ENCODE results near the gene CELSR1. TPM values are rescaled to one million over a fixed set of nuclear protein-coding genes. Genes with fewer than 3 reads are reported as not detected.

CELSR1 gene
- total RNA-seq, 2 experiments from 2014 or later: 0.31 to 0.33 TPM

DNA sequence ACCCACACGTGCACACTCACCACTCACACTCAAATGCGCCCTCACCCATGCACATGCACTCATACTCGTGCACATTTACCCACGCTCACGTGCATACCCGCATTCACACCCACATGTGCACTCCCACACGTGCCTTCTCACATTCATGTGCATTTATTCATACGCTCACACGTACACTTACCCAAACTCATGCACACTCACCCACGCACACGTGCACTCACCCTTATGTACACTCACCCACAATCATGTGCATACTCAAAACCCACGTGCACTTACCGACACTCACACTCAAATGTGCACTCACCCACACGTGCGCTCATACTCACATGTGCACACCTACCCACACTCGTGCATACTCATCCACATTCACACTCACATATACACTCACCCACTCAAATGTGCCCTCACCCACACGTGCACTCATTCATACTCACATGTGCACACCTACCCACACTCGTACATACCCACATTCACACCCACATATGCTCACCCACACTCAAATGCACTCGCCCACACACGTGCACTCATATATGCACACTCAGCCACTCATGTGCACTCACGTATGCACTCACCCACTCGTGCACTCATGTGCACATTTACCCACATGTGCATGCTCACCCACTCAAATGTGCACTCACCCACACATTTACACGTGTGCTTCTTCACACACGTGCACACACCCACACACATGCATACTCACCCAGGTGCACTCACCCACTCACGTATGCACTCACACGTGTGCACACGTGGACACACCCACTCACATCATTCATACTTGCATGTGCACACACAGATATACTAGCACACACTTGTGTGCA lies 117.5 kb downstream of the CELSR1 start:
- POLR2A ChIA-PET: no interaction called here
- H3K9me3 Mint-ChIP-seq: no peaks in the 10 kb centered on the region
- H3K4me1 Mint-ChIP-seq: no peaks in the 10 kb centered on the region
- DNase-seq (no peak), ATAC-seq (ENCODE audit: low read depth) (no peak)
- H3K27me3 Mint-ChIP-seq: no peaks in the 10 kb centered on the region
- H3K36me3 Mint-ChIP-seq: no peaks in the 10 kb centered on the region
- H3K4me3 Mint-ChIP-seq: no peak overlapping the region
- H3K27ac Mint-ChIP-seq: no peak overlapping the region

- ATAC-seq (ENCODE audit: low read depth) (no peak), DNase-seq (no peak)
- POLR2A ChIA-PET: no interaction called here
- no peak overlapping the region for H3K27ac Mint-ChIP-seq
- no peaks in the 10 kb centered on the region for H3K9me3 Mint-ChIP-seq
- H3K27me3 Mint-ChIP-seq: no peaks in the 10 kb centered on the region
- H3K4me3 Mint-ChIP-seq: no peak overlapping the region
- no peaks in the 10 kb centered on the region for H3K4me1 Mint-ChIP-seq
- H3K36me3 Mint-ChIP-seq: no peaks in the 10 kb centered on the region
These were observed 118.6 kb downstream of the CELSR1 start for GRCh38 chr22:46418827-46419226.

DNA sequence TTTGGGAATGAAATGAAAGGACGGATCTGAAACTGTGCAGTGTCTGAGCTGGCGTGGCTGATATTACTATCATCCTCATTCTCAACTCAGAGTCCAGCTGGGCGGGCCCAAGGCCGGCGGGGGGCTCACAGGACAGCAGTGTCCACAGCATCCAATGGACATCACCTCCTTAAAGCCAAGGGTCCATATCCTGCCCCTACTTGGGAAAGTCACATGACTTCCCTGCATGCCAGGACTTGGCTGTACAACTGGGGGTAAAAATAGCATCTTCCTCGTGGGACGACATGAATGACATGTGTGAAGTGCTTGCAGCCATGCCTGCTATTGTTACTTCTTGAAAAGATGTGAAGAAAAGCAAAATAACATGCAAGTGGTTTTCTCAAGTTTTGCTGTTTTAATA lies 119.7 kb downstream of the CELSR1 start:
- Mint-ChIP-seq H3K27me3 (no peaks in the 10 kb centered on the region), H3K9me3 (no peaks in the 10 kb centered on the region), H3K36me3 (no peaks in the 10 kb centered on the region), H3K27ac (no peak overlapping the region), H3K4me1 (no peaks in the 10 kb centered on the region), H3K4me3 (no peak overlapping the region)
- POLR2A ChIA-PET: no interaction called here
- ATAC-seq (ENCODE audit: low read depth) (no peak), DNase-seq (no peak)

GRCh38 chr22:46416891-46417580 lies 120.4 kb downstream of the CELSR1 start:
- H3K4me3 Mint-ChIP-seq: no peak overlapping the region
- ATAC-seq (ENCODE audit: low read depth) (no peak), DNase-seq (no peak)
- H3K27ac Mint-ChIP-seq: no peak overlapping the region
- H3K27me3 Mint-ChIP-seq: no peaks in the 10 kb centered on the region
- H3K36me3 Mint-ChIP-seq: no peaks in the 10 kb centered on the region
- POLR2A ChIA-PET: no interaction called here
- no peaks in the 10 kb centered on the region for H3K4me1 Mint-ChIP-seq
- no peaks in the 10 kb centered on the region for H3K9me3 Mint-ChIP-seq

- H3K4me3 Mint-ChIP-seq: no peak overlapping the region
- no peak overlapping the region for H3K27ac Mint-ChIP-seq
- no peaks in the 10 kb centered on the region for H3K4me1 Mint-ChIP-seq
- no peaks in the 10 kb centered on the region for H3K27me3 Mint-ChIP-seq
- H3K9me3 Mint-ChIP-seq: no peaks in the 10 kb centered on the region
- ATAC-seq (ENCODE audit: low read depth) (no peak), DNase-seq (no peak)
- POLR2A ChIA-PET: no interaction called here
- no peaks in the 10 kb centered on the region for H3K36me3 Mint-ChIP-seq
These were observed 120.9 kb downstream of the CELSR1 start for GRCh38 chr22:46416520-46416871.

GRCh38 chr22:46415776-46416519 lies 121.5 kb downstream of the CELSR1 start:
- Mint-ChIP-seq H3K4me1 (no peaks in the 10 kb centered on the region), H3K27ac (no peak overlapping the region), H3K36me3 (no peaks in the 10 kb centered on the region), H3K9me3 (no peaks in the 10 kb centered on the region), H3K27me3 (no peaks in the 10 kb centered on the region), H3K4me3 (no peak overlapping the region)
- ATAC-seq (ENCODE audit: low read depth) (no peak), DNase-seq (no peak)
- POLR2A ChIA-PET: no interaction called here

DNA sequence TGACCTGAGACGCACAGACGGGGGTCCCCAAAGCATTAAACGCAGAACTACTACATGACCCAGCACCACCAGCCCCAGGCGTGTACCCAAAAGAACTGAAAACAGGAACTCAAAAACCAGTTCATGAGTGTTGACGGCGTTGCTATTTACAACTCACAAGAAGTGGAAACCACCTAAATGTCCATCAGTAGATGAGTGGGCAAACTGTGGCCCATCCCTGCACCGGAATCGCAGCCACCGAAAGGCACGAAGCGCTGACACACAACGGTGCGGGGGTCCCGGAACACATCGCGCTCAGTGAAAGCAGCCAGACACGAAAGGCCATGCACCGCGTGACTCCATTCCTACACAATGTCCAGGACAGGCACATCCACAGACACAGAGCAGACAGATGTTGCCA lies 122.7 kb downstream of the CELSR1 start:
- Mint-ChIP-seq H3K4me3 (no peak overlapping the region), H3K4me1 (no peaks in the 10 kb centered on the region), H3K36me3 (no peaks in the 10 kb centered on the region), H3K9me3 (no peaks in the 10 kb centered on the region), H3K27ac (no peak overlapping the region), H3K27me3 (no peaks in the 10 kb centered on the region)
- no peak for DNase-seq
- no peak for ATAC-seq (ENCODE audit: low read depth)
- POLR2A ChIA-PET: no interaction called here

GRCh38 chr22:46413725-46414379 lies 123.6 kb downstream of the CELSR1 start:
- Mint-ChIP-seq H3K9me3 (no peaks in the 10 kb centered on the region), H3K36me3 (no peaks in the 10 kb centered on the region), H3K27me3 (no peaks in the 10 kb centered on the region), H3K4me3 (no peak overlapping the region), H3K27ac (no peak overlapping the region), H3K4me1 (no peaks in the 10 kb centered on the region)
- DNase-seq (no peak), ATAC-seq (ENCODE audit: low read depth) (no peak)
- POLR2A ChIA-PET: no interaction called here

DNA sequence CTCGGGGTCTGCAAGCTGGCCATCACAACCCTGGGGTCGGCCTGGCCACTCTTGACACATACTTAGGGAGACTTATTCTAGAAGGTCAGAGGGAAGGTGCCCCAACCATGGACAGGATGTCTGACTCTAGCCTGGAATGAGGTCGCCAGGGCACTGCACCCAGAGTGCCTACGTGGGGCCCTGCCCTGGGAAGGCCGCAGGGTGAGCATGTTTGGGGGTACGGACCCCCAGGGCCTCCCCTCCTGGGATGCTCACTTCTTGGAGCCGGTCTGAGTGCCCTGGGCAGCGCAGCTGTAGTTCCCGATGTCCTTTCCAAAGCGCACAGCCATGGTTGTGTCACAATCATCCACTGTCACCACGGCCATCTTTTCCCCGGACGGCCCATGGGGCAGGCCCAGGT lies 126.1 kb downstream of the CELSR1 start:
- no peaks in the 10 kb centered on the region for H3K36me3 Mint-ChIP-seq
- H3K27ac Mint-ChIP-seq: no peak overlapping the region
- H3K4me3 Mint-ChIP-seq: no peak overlapping the region
- ATAC-seq (ENCODE audit: low read depth) (no peak), DNase-seq (no peak)
- H3K9me3 Mint-ChIP-seq: no peaks in the 10 kb centered on the region
- POLR2A ChIA-PET: no interaction called here
- H3K4me1 Mint-ChIP-seq: no peaks in the 10 kb centered on the region
- H3K27me3 Mint-ChIP-seq: no peaks in the 10 kb centered on the region

- Mint-ChIP-seq H3K4me1 (no peaks in the 10 kb centered on the region), H3K36me3 (no peaks in the 10 kb centered on the region), H3K27ac (no peak overlapping the region), H3K9me3 (no peaks in the 10 kb centered on the region), H3K4me3 (no peak overlapping the region), H3K27me3 (no peaks in the 10 kb centered on the region)
- POLR2A ChIA-PET: no interaction called here
- ATAC-seq (ENCODE audit: low read depth): no peak
- no peak for DNase-seq
These were observed 127.1 kb downstream of the CELSR1 start for GRCh38 chr22:46410291-46410808.

DNA sequence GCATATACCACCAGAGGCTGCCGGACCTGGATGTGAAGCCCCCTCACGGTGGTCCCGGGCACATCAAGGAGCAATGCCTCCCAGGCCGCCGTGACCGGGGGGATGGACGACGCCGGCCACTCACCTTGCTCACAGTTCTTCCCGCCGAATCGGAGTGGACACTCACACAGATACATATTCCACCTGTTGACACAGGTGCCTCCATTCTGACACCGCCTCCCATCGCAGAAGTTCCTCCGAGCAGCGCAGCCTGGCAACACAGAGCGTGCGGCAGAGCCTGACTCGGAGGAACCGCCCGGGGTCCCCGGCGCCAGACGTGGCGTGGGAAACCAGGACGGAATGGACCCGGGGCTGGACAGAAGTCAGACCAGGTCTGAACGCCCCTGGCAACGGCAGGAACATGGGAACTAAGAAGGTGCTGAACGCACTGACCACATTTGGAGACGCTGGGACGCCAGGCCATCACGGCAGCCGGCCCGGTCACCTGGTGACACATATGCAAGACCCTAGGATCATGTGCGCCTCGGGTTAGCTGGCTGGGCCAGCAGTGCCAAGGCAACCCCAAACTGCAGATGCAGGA lies 127.7 kb downstream of the CELSR1 start:
- no peak for ATAC-seq (ENCODE audit: low read depth)
- H3K4me3 Mint-ChIP-seq: no peak overlapping the region
- H3K27me3 Mint-ChIP-seq: no peaks in the 10 kb centered on the region
- no peaks in the 10 kb centered on the region for H3K4me1 Mint-ChIP-seq
- no peak overlapping the region for H3K27ac Mint-ChIP-seq
- H3K36me3 Mint-ChIP-seq: no peaks in the 10 kb centered on the region
- DNase-seq: no peak
- POLR2A ChIA-PET: no interaction called here
- H3K9me3 Mint-ChIP-seq: no peaks in the 10 kb centered on the region

DNA sequence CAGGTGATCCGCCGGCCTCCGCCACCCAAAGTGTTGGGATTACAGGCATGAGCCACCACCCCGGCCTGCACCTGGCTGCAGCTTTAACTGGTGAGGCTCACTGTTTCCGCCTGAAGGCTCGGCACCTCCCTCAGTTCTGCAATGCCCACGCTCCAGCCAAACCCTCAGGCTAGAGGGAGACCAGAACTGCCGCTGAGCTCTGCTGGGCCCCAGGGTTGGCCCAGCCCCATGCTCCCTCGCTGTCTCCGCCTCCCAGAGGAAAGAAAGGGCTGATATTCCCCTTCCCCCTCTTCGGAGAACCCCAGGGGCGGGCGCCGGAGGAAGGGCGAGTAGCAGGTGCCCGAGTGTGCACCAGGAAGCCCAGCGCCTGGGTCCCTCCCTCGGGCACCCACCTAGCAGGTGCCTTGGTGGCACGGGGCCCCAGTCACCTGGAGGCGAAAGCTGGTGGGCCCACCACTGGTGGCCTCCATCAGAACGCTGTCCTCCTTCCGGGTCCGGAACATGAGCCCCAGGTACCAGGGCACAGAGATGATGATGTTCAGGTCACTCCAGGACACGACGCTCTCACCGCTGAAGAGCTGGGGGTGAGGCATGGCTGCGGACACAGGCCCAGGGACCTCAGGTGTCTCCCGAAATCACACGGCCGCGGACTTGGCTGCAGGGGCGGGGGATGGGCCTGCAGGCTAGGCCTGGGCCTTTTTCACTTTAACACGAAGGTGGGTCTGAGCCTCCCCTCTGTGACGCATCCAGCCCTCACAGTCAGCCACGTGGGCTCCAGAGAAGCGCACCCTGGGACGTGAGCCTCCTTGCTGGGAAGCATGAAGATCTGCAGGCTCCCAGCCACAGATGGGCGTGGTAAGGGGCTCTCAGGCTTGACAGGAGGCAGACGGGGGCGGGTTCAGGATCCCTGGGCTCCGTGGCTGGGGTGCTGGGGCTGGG lies 128.6 kb downstream of the CELSR1 start:
- H3K27me3 Mint-ChIP-seq: peaks cover 6% of the 10 kb centered on the region
- no peaks in the 10 kb centered on the region for H3K9me3 Mint-ChIP-seq
- no peak overlapping the region for H3K4me3 Mint-ChIP-seq
- H3K27ac Mint-ChIP-seq: no peak overlapping the region
- DNase-seq (no peak), ATAC-seq (ENCODE audit: low read depth) (no peak)
- no peaks in the 10 kb centered on the region for H3K36me3 Mint-ChIP-seq
- POLR2A ChIA-PET: no interaction called here
- no peaks in the 10 kb centered on the region for H3K4me1 Mint-ChIP-seq

Measured in activated naive CD8-positive, alpha-beta T cell treated with anti-CD3 and anti-CD28 coated beads, Interleukin-2, amount 10 ng/mL, durations not matched to agents 7 days and 5 days (primary cell).